Fibroblast of upper back skin (primary cell): Measurements from ENCODE around the gene NARS2.
"Not testable (repeated sequence)": the region's sequence is repeated elsewhere in the genome, so short reads cannot be mapped to it uniquely, and the experiment has no call there.

Experiments used
- DNase-seq: peaks from one replicate; pipeline ENCODE4 v3.0.0-alpha.2; 2013

The NARS2 gene

GRCh38 chr11:78573681-78574080 lies 983 bp downstream of the NARS2 start:
- no peak for DNase-seq

- no peak for DNase-seq
Measured at GRCh38 chr11:78573271-78573670, 1.4 kb downstream of the NARS2 start.

DNA sequence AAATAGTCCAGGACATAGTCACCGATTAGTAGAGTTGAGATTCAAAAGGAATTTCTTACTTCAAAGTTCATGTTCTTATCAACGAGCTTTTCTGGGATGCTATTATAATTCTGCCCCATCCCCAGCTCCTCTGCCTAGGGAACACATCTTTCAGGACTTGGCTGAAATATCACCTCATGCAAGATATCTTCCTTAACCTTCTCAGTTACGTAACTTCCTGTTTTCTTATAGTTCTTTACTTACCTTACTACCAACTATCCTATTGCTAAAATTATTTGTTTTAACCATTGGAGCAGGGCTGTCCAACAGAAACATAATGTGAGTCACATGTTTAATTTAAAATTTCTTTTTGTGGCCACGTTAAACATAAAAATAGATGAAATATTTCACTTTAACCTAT lies 2.3 kb downstream of the NARS2 start:
- DNase-seq, result no peak

DNA sequence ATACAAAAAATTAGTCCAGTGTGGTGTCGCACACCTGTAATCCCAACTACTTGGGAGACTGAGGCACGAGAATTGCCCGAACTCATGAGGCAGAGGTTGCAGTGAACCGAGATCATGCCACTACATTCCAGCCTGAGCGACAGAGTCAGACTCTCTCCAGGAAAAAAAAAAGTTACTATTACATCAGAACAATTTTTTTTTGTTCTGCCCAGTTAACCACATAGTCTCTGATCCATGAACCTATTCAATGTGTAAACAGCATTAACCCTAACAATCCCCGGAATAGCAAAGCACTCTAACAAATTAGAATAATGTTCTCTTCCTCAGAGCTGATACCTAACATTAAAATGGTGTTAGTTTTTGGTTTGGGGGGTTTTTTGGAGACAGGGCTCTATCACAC lies 4.6 kb downstream of the NARS2 start:
- DNase-seq, result no peak

DNA sequence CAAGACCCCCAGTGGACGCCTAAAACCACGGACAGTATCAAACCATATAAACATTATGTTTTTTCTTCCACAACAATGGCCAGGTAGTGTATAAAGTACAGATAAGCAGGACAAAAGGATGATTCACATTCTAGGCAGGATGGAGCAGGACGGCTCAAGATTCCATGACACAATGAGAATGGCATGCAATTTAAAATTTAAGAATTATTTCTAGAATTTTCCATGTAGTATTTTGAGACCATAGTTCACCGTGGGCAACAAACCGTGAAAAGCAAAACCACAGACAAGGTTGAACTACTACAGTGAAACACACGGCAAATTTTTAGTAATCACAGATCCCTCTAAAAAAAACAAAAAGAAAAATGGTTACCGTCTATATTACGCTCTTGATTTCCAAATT lies 7.5 kb downstream of the NARS2 start:
- peak; percentile 74 for DNase-seq

DNA sequence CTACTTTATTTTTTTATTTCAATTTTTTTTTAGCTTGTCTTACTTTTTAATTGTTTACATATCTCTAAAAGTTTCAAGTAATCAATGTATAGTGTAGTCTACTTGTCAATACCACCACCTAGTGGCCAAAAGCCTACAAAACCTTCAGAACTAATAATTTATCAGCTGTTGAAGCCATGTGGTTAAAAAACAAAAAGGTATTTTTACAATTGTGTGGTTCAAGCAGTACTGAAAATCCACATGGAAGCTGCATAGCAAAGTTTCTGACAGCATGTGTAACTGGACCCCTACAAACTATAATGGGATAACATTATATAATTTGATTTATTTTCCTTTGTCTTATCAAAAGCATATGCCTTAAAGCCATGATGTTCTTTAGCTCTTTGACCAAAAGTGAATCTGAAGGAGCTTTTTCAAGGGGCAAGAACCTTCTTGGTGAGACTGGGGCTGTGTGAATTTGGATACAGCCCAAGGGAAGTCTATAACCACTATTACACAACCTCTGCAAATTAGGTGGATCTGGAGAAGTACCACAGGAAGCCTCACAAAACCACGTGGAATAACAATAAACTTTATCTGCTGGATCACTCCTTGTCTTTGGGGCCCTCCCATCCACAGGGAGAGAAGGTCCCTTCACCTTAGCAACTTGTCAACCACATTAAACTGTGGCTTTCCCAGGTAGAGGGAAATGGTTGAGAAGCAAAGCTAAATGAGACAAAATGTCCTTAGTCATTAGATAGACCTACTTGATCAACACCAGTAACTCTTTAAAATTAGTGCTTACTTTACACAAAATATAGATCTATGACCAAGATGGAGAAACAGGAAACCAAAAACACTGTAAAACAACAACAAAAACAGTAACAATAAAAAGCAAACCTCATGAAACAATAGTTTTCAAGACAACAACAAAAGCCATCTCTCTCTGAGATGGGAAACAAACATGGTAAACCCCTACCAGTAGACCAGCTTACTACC lies 9.9 kb downstream of the NARS2 start:
- DNase-seq, result peak; percentile 79

GRCh38 chr11:78564037-78564436 lies 10.6 kb downstream of the NARS2 start:
- not testable (repeated sequence) for DNase-seq

GRCh38 chr11:78563090-78563489 lies 11.6 kb downstream of the NARS2 start:
- DNase-seq, result not testable (repeated sequence)

GRCh38 chr11:78562398-78562797 lies 12.3 kb downstream of the NARS2 start:
- DNase-seq, result peak; percentile 85

DNA sequence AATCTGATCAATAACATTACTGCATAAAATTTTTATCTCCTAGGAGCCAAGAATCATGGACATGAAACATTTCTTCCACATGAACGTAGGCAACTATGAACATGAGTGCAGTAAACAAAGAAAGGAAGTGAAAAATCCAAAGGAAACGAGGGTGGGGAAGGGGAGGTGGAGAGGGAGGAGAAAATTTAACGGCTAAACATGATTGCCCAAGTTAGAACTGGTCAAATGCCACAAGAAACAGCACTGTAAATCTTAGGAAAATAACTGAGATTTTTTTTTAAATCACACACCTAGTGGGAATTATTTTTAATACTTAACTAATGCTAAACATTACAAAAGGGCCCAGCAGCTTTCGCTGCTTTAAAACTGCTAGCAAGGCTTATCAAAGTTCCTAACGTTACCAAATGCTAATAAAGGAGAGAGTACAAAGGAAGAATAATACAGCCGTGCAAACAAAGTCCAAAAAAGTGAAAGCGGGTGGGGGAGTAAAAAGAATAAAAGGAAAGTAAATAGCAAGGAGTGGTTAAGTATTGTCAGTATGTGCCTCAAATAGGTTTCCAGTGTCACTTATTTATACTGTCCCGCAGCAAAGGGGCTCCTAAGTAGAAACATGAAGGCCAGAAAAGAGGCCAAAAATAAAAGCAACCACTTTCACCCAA lies 13.7 kb downstream of the NARS2 start:
- DNase-seq, result no peak

- DNase-seq, result no peak
Measured at GRCh38 chr11:78560153-78560552, 14.5 kb downstream of the NARS2 start.

- DNase-seq, result no peak
Measured at GRCh38 chr11:78557236-78557635, 17.4 kb downstream of the NARS2 start.

- no peak for DNase-seq
Measured at GRCh38 chr11:78555592-78555991, 19.1 kb downstream of the NARS2 start.

- DNase-seq, result no peak
Measured at GRCh38 chr11:78552881-78553280, 21.8 kb downstream of the NARS2 start.

GRCh38 chr11:78552139-78552538 lies 22.5 kb downstream of the NARS2 start:
- not testable (repeated sequence) for DNase-seq

DNA sequence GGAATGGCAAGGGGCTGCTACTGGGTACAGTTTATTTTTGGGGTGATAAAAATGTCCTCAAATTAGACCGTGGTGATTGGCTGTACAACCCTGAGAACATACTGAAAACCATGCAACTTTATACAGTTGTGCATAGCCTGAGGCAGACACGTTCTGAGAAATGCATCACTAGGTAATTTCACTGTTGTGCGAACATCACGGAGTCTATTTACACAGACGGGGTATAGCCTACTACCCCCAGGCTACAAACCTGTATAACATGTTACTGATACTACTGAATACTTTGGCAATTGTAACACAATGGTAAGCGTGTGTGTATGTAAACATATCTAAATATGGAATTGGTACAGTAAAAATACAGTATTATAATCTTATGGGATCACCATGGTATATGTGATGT lies 23.6 kb downstream of the NARS2 start:
- DNase-seq, result no peak

GRCh38 chr11:78549624-78550409 lies 24.8 kb downstream of the NARS2 start:
- no peak for DNase-seq

DNA sequence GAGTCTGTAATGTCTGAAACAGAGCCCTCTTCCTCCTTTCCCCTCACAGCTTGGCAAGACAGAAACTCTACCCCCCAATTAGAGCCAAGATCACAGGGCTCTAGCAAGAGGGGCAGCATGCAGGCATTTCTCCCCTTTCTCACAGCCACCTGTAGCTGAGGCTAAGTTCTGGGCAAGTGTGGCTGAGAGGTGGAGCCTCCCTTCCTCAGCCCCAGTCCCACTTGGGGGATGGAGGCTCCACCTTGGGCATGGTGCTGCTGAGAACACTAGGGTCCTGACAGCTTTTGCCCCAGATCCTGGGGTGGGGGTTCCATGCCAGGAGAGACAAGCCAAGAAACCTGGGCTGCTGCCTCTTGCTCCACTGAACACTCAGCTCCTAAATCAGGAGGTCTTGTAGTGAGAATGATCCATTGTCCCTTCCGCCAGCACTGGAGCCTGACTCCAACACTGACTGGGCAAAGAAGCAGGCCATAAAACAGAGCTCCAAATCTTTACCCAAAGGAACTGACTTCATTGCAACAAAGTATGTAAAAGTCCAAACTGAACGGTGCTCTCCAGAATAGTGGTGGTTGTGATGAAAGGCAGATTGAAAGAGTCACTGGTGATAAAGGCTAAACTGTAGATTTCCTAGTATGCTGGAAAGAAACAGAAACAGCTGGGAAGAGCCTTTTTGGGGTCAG lies 25.6 kb downstream of the NARS2 start:
- no peak for DNase-seq

- no peak for DNase-seq
Measured at GRCh38 chr11:78547931-78548705, 26.5 kb downstream of the NARS2 start.

- no peak for DNase-seq
Measured at GRCh38 chr11:78542007-78542406, 32.7 kb downstream of the NARS2 start.

GRCh38 chr11:78541537-78541936 lies 33.1 kb downstream of the NARS2 start:
- DNase-seq, result no peak

- no peak for DNase-seq
Measured at GRCh38 chr11:78540256-78540655, 34.4 kb downstream of the NARS2 start.
